Stimulated activated naive CD8-positive, alpha-beta T cell treated with anti-CD3 and anti-CD28 coated beads, Interleukin-15, Interleukin-2, amounts not matched to agents 100 ng/mL and 50 ng/mL, for 24 hours (primary cell): ENCODE measurements around the gene EIF2S3B.

Experiments
- H3K27ac Mint-ChIP-seq: one replicate; pipeline ENCODE4 v1.8.0; 2021; ENCODE audit warnings: mild to moderate bottlenecking, mixed read lengths
- H3K27me3 Mint-ChIP-seq: one replicate; pipeline ENCODE4 v1.8.0; 2021; ENCODE audit warnings: mixed read lengths
- H3K36me3 Mint-ChIP-seq: one replicate; pipeline ENCODE4 v1.8.0; 2021; ENCODE audit warnings: low read depth, mixed read lengths
- H3K4me1 Mint-ChIP-seq: one replicate; pipeline ENCODE4 v1.8.0; 2021; ENCODE audit warnings: low read depth, mixed read lengths
- H3K4me3 Mint-ChIP-seq: one replicate; pipeline ENCODE4 v1.8.0; 2021; ENCODE audit warnings: mild to moderate bottlenecking, mixed read lengths
- H3K9me3 Mint-ChIP-seq: one replicate; pipeline ENCODE4 v1.8.0; 2021; ENCODE audit warnings: mixed read lengths

EIF2S3B gene

DNA sequence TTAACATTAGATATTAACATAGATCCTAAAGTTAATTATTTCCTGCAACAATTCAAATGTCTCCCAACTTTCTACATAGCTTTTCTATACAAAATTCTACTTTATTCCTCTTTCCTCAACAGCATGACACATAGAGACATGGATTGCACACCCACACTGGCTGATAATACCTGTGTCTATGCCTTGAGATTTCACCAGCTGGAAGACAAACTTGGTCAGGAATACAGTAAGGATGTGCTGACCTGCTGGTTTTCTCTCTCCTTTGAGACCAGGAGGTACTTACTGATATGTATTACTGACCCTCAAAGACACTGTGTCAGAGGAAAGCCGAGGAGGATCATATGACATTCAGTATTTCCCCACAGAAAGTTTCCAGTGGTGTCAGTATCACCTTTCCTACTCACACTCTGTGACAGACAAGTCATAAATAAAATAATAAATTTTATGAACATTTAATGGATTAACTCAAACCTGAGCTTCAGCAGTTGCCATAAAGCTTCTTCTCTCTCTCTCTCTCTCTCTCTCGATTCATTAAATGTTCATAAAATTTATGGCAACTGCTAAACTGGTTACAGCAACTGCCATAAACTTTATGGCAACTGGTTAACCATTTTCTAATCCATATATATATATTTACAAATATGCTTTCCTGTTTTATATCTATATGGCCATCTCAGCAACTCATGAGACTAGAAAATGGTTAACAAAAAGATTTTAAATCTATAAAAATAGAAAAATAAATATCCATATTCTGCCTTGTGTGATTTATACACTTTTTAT lies 22.7 kb downstream of the EIF2S3B start:
- Mint-ChIP-seq H3K9me3 (peaks cover 6% of the 10 kb centered on the region), H3K27me3 (no peaks in the 10 kb centered on the region)

DNA sequence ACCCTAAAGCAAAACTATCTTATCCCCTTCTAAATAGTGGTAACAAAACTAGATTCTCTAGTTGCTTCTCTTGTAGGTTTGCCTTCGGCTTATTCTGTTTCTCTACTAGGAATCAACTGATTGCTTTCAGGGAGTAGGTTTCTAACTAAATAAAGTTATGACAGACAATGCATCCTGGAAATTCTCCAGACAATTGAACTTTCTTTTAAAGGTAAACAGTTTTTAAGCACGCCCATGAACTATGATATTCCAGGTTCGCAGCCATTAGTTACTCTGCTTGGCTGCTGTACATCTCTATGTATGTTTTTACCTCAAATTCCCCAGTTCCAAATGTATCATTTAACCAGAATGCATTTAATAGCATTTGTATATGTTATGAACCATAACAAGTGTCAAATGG lies 23.9 kb downstream of the EIF2S3B start:
- no peaks in the 10 kb centered on the region for H3K27me3 Mint-ChIP-seq
- H3K9me3 Mint-ChIP-seq = peaks cover 13% of the 10 kb centered on the region
- peaks cover 4% of the 10 kb centered on the region for H3K36me3 Mint-ChIP-seq
- peaks cover 19% of the 10 kb centered on the region for H3K4me1 Mint-ChIP-seq
- H3K27ac Mint-ChIP-seq = no peak overlapping the region
- no peak overlapping the region for H3K4me3 Mint-ChIP-seq

More for the DNA sequence above, 22.7 kb downstream of the EIF2S3B start:
- Mint-ChIP-seq H3K4me3 (no peak overlapping the region), H3K27ac (no peak overlapping the region), H3K36me3 (peaks cover 4% of the 10 kb centered on the region), H3K4me1 (peaks cover 19% of the 10 kb centered on the region)

DNA sequence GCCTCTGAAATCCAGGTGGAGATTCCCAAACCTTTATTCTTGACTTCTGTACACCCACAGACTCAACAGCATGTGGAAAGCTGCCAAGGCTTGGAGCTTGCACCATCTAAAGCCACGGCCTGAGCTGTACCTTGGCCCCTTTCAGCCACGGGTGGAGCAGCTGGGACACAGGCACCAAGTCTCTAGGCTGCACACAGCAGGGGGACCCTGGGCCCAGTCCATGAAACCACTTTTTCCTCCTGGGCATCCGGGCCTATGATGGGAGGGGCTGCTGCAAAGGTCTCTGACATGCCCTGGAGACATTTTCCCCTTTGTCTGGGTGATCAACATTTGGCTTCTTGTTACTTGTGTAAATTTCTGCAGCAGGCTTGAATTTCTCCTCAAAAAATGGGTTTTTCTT lies 32.0 kb downstream of the EIF2S3B start:
- peaks cover 13% of the 10 kb centered on the region for H3K9me3 Mint-ChIP-seq
- H3K4me1 Mint-ChIP-seq = peaks cover 32% of the 10 kb centered on the region
- no peaks in the 10 kb centered on the region for H3K27me3 Mint-ChIP-seq
- H3K27ac Mint-ChIP-seq = no peak overlapping the region
- H3K4me3 Mint-ChIP-seq = no peak overlapping the region
- H3K36me3 Mint-ChIP-seq = peaks cover 19% of the 10 kb centered on the region

DNA sequence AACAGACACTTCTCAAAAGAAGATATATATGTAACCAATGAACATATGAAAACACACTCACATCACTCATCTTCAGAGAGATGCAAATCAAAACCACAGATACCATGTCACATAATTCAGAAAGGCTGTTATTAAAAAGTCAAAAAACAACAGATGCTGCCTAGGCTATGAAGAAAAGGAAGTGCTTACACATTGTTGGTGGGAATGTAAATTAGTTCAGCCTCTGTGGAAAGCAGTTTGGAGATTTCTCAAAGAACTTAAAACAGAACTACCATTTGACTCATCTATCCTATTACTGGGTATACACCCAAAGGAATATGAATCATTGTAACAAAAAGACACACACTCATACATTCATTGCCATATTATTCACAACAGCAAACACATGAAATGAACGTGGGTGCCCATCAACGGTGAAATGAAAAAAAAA lies 35.1 kb downstream of the EIF2S3B start:
- Mint-ChIP-seq H3K9me3 (no peaks in the 10 kb centered on the region), H3K27me3 (no peaks in the 10 kb centered on the region), H3K4me3 (peak overlapping the region; percentile 67), H3K27ac (peak overlapping the region; percentile 96), H3K4me1 (peaks cover 43% of the 10 kb centered on the region), H3K36me3 (peaks cover 14% of the 10 kb centered on the region)

DNA sequence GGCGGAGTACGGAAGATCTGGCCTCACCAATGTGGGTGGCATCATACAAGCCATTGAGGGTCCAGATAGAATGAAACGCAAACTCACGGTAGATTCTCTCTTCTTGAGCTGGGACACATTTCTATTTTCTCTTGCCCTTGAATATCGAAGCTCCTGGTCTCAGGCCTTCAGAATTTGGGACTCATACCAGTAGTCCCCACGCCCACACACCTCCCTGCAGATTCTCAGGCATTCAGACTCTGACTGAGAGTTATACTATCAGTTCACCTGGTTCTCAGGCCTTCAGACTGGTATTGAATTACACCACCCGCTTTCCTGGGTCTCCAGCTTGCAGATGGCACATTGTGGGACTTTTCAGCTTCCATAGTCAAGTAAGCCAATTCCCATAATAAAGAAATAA lies 37.8 kb downstream of the EIF2S3B start:
- H3K4me3 Mint-ChIP-seq = no peak overlapping the region
- no peaks in the 10 kb centered on the region for H3K27me3 Mint-ChIP-seq
- no peaks in the 10 kb centered on the region for H3K9me3 Mint-ChIP-seq
- H3K4me1 Mint-ChIP-seq = peaks cover 42% of the 10 kb centered on the region
- H3K36me3 Mint-ChIP-seq = peaks cover 8% of the 10 kb centered on the region
- no peak overlapping the region for H3K27ac Mint-ChIP-seq

DNA sequence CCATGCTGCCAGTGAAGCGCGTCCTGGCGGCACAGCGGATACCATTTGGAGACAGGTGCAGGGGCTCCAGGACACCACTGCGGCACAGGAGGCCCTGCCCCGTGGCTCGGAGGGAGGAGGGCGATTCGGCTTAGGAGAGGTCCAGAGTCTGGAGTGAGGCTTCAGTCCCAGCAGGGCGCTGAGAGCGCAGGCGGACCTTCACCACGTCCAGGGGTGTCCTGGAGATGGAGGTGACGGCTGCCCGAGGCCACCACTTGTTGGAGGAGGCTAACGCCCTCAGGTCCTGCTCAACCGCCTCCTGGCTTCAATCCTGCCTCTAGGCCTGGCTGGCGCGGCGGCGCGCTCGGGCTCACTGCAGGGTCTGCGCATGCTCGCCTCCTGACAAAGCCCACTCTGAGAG lies 45.7 kb downstream of the EIF2S3B start:
- peaks cover 9% of the 10 kb centered on the region for H3K9me3 Mint-ChIP-seq
- no peak overlapping the region for H3K27ac Mint-ChIP-seq
- peaks cover 21% of the 10 kb centered on the region for H3K36me3 Mint-ChIP-seq
- H3K4me3 Mint-ChIP-seq = no peak overlapping the region
- H3K27me3 Mint-ChIP-seq = no peaks in the 10 kb centered on the region
- H3K4me1 Mint-ChIP-seq = peaks cover 38% of the 10 kb centered on the region

DNA sequence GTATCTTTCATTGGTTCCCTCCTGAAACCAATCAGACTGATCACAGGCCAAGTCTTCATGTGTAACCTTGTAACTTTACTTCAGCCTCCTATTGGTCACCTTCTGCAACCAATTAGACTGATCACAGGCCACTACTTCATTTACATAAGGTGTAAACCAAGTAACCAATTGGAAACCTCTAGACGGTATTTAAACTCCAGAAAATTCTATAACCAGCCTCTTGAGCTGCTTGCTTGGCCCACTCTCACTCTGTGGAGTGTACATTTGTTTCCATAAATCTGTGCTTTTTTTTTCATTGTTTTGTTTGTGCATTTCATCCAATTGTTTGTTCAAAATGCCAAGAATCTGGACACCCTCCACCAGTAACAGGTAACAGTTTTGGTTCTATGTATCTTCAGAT lies 47.5 kb downstream of the EIF2S3B start:
- Mint-ChIP-seq H3K27me3 (no peaks in the 10 kb centered on the region), H3K4me1 (peaks cover 51% of the 10 kb centered on the region), H3K4me3 (peak overlapping the region; percentile 94), H3K9me3 (peaks cover 9% of the 10 kb centered on the region), H3K27ac (peak overlapping the region; percentile 95), H3K36me3 (peaks cover 34% of the 10 kb centered on the region)

DNA sequence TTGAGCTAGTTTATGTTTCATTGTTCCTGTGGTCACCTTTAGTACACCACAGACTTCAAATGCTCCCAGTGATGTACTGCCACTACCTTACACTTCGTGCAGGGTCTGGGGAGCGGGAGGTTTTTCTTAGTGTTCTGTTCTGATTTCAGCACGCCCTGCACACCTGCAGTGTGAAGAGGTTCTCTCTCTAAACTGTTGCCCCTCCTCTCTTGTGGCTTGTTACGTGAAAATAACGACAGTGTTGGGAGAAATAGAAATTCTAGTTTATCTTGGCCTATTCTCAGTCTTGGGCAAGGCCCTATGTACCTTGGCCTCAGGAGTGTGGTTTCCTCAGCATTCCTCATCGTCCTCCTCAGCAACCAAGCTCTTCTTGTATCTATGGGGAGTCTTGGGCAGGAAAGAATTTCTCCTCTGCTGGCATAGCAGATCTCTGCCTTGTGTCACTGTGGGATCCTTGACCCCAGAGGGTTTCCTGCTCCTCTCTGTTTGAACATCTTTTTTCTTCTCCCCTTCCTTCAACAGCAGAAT lies 48.6 kb downstream of the EIF2S3B start:
- peaks cover 6% of the 10 kb centered on the region for H3K9me3 Mint-ChIP-seq
- H3K27me3 Mint-ChIP-seq = no peaks in the 10 kb centered on the region
- H3K27ac Mint-ChIP-seq = peak overlapping the region; percentile 95
- peak overlapping the region; percentile 94 for H3K4me3 Mint-ChIP-seq
- peaks cover 43% of the 10 kb centered on the region for H3K36me3 Mint-ChIP-seq
- peaks cover 59% of the 10 kb centered on the region for H3K4me1 Mint-ChIP-seq

DNA sequence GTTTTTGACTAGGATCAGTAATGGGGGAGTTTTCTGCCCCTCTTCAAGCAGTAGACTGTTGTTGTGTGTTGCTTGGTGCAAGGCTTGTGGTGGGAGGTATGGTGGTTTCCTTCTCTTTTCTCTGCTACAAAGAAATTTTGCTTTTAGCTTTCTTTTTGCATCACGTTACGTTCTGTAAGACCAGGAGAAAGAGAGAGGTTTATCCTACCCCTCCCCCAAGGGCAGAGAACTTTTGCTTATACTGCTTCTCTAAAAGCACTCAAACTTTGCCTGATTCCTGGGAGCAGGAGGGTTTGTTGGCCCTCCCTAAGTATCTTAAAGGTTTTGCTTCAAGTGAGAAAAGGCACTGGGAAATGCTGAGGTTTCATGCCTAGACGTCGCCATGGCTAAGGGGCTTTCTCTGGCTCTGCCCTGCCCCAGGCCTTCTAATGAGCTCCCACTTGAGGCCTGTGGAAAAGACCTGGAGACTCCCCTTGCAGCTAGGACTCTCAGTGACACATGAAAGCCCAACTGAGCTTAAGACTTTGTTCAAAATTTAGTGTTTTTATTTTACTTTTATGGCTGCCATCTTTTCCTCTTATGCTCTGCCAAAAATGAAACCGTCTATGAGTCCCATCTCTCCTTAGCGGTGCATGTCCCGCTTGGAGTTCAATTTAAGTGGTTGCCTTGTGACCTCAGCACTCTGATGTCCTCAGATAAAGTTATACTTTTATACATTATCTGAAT lies 49.2 kb downstream of the EIF2S3B start:
- Mint-ChIP-seq H3K27ac (peak overlapping the region; percentile 95), H3K27me3 (no peaks in the 10 kb centered on the region), H3K4me1 (peaks cover 61% of the 10 kb centered on the region), H3K9me3 (peaks cover 2% of the 10 kb centered on the region), H3K36me3 (peaks cover 46% of the 10 kb centered on the region), H3K4me3 (peak overlapping the region; percentile 94)

DNA sequence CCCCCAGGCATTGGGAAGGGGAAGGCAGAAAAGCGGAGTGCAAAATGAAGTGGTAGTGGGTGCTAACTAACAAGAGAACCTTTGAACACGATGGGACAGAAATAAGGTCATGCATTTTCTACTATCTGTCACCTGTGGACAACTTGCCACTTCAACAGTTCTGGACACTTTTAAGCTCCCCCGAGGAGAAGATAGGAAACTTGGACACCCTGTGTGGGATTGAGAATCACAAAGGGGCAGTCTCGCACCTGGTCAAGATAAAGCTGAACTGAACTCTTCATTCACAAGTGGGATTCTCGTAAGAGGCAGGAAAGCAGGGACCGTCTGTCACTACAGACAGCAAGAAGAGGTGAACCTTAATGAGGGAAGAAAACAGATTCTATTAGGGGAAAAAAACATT lies 51.6 kb downstream of the EIF2S3B start:
- peak overlapping the region; percentile 88 for H3K4me3 Mint-ChIP-seq
- peaks cover 58% of the 10 kb centered on the region for H3K36me3 Mint-ChIP-seq
- no peaks in the 10 kb centered on the region for H3K9me3 Mint-ChIP-seq
- H3K4me1 Mint-ChIP-seq = peaks cover 76% of the 10 kb centered on the region
- H3K27me3 Mint-ChIP-seq = no peaks in the 10 kb centered on the region
- peak overlapping the region; percentile 98 for H3K27ac Mint-ChIP-seq

DNA sequence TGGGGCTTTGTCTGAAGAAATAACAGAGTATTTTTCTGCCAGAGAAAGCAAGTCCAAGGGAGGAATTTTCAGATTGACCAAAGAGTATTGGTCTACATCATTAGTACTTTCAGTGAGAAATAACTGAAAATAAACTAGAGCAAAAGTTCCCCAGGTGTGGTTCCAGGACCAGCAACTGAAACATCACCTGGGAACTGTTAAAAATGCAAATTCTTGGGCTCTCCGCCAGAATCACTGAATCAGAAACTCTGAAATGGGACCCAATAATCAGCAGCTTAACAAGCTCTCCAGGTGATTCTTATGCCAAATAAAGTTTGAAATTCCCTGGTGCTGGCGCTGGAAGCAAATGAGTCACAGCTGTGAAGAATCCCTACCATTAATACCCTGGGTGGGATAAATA lies 52.1 kb downstream of the EIF2S3B start:
- peaks cover 61% of the 10 kb centered on the region for H3K36me3 Mint-ChIP-seq
- peaks cover 76% of the 10 kb centered on the region for H3K4me1 Mint-ChIP-seq
- peak overlapping the region; percentile 98 for H3K27ac Mint-ChIP-seq
- H3K4me3 Mint-ChIP-seq = peak overlapping the region; percentile 88
- no peaks in the 10 kb centered on the region for H3K9me3 Mint-ChIP-seq
- no peaks in the 10 kb centered on the region for H3K27me3 Mint-ChIP-seq
